ENCODE data around the gene CYP2F1. TPM values are rescaled to one million over a fixed set of nuclear protein-coding genes. Genes with fewer than 3 reads are reported as not detected.

Gene CYP2F1
- total RNA-seq, 1 experiment from 2014 or later = not detected

DNA sequence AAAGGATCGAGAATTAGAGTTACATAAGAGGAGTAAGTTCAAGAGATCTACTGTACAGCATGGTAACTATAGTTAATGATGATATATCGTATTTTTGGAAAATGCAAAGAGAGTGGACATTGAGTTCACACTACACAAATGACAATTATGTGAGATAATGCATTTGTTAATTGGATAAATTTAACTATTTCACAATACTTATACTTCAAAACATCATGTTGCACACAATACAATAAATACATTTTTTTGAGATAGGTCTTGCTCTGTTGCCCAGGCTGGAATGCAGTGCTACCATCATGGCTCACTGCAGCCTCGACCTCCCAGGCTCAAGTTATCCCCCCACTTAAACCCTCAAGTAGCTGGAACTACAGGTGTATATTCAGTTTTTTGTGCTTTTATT, 8.1 kb upstream of the CYP2F1 start:
- Histone ChIP-seq H3K4me2 (ENCODE audit: low read length) (no peak overlapping the region), H3K4me1 (ENCODE audit: control insufficient read depth in 1 of 2, insufficient read depth in 2 of 2, low read length in 2 of 2) (no peaks in the 10 kb centered on the region), H3K36me3 (ENCODE audit: control insufficient read depth in 1 of 2, insufficient read depth in 2 of 2, low read length in 2 of 2) (no peaks in the 10 kb centered on the region), H3K9me2 (ENCODE audit: insufficient read depth) (no peaks in the 10 kb centered on the region), H3K9me3 (ENCODE audit: control insufficient read depth in 1 of 2, insufficient read depth in 1 of 2, low read depth in 1 of 2, low read length in 2 of 2) (no peaks in the 10 kb centered on the region), H3K9ac (ENCODE audit: low read length) (no peak overlapping the region), H3K27me3 (ENCODE audit: insufficient read depth, low read length) (no peaks in the 10 kb centered on the region), H3K27ac (ENCODE audit: low read depth, low read length) (no peak overlapping the region), H3K4me3 (replicated peaks in 1 of 2; ENCODE audit: low read depth in 1 of 2, low read length in 2 of 2) (no peak overlapping the region), H3K79me2 (ENCODE audit: insufficient read depth, low read length) (no peaks in the 10 kb centered on the region), H2AFZ (ENCODE audit: low read depth, low read length, poor library complexity, severe bottlenecking) (no peak overlapping the region), H4K20me1 (ENCODE audit: insufficient read depth) (no peaks in the 10 kb centered on the region)
- no TSS peak for BruUV-seq (replicated peaks)
- ATAC-seq (no peak), DNase-seq (ENCODE audit: low read depth, low spot score) (no peak)
- ChIA-PET POLR2A (no interaction called here), RAD21 (ENCODE audit: low non-redundant PET in 1 of 2, low total read pairs in 2 of 2, uncharacterized antibody in 2 of 2, unreplicated experiment in 2 of 2) (no interaction called here), CTCF (no interaction called here)
- TF ChIP-seq POLR2A (IDR thresholded peaks at IDR 0.05; ENCODE audit: borderline replicate concordance, extremely low read depth, insufficient read depth, insufficient read length) (no peak), CTCF (IDR thresholded peaks at IDR 0.05 in 2 of 3, conservative IDR thresholded peaks at IDR 0.05 in 1 of 3; ENCODE audit: borderline replicate concordance in 1 of 3, insufficient read depth in 1 of 3, low read depth in 2 of 3, low read length in 2 of 3) (no peak), ELF1 (IDR thresholded peaks at IDR 0.05; ENCODE audit: borderline replicate concordance, low read depth) (no peak), EZH2phosphoT487 (IDR thresholded peaks at IDR 0.05; ENCODE audit: borderline replicate concordance) (no peak), ATF3 (IDR thresholded peaks at IDR 0.05) (no peak), EGR1 (IDR thresholded peaks at IDR 0.05; ENCODE audit: low read depth) (no peak)
- intact Hi-C loops (cut with micrococcal nuclease) = no loop called here

GRCh38 chr19:41111296-41111695, 2.9 kb upstream of the CYP2F1 start:
- Histone ChIP-seq H3K4me3 (replicated peaks in 1 of 2; ENCODE audit: low read depth in 1 of 2, low read length in 2 of 2) (no peak overlapping the region), H3K36me3 (ENCODE audit: control insufficient read depth in 1 of 2, insufficient read depth in 2 of 2, low read length in 2 of 2) (no peaks in the 10 kb centered on the region), H3K4me2 (ENCODE audit: low read length) (no peak overlapping the region), H3K9me2 (ENCODE audit: insufficient read depth) (no peaks in the 10 kb centered on the region), H3K9ac (ENCODE audit: low read length) (no peak overlapping the region), H3K4me1 (ENCODE audit: control insufficient read depth in 1 of 2, insufficient read depth in 2 of 2, low read length in 2 of 2) (no peaks in the 10 kb centered on the region), H3K9me3 (ENCODE audit: control insufficient read depth in 1 of 2, insufficient read depth in 1 of 2, low read depth in 1 of 2, low read length in 2 of 2) (no peaks in the 10 kb centered on the region), H2AFZ (ENCODE audit: low read depth, low read length, poor library complexity, severe bottlenecking) (no peak overlapping the region), H3K27ac (ENCODE audit: low read depth, low read length) (no peak overlapping the region), H3K79me2 (ENCODE audit: insufficient read depth, low read length) (no peaks in the 10 kb centered on the region), H3K27me3 (ENCODE audit: insufficient read depth, low read length) (no peaks in the 10 kb centered on the region), H4K20me1 (ENCODE audit: insufficient read depth) (no peaks in the 10 kb centered on the region)
- ChIA-PET POLR2A (no interaction called here), CTCF (no interaction called here), RAD21 (ENCODE audit: low non-redundant PET in 1 of 2, low total read pairs in 2 of 2, uncharacterized antibody in 2 of 2, unreplicated experiment in 2 of 2) (no interaction called here)
- ATAC-seq (no peak), DNase-seq (ENCODE audit: low read depth, low spot score) (no peak)
- intact Hi-C loops (cut with micrococcal nuclease) = no loop called here
- TF ChIP-seq TCF7L2 (IDR thresholded peaks at IDR 0.05; ENCODE audit: borderline replicate concordance, extremely low read depth, insufficient read depth, insufficient read length) = no peak
- no TSS peak for BruUV-seq (replicated peaks)
